ENCODE results near the gene ELL2.
"Not testable (repeated sequence)": the region's sequence is repeated elsewhere in the genome, so short reads cannot be mapped to it uniquely, and the experiment has no call there.

The ELL2 gene

GRCh38 chr5:95927927-95928723, 33.5 kb downstream of the ELL2 start:
- DNase-seq, result no peak

- DNase-seq, result not testable (repeated sequence)
Measured at GRCh38 chr5:95927300-95927699, 34.4 kb downstream of the ELL2 start.

GRCh38 chr5:95925939-95926338, 35.7 kb downstream of the ELL2 start:
- DNase-seq, result no peak

- no peak for DNase-seq
Measured at GRCh38 chr5:95925378-95925744, 36.3 kb downstream of the ELL2 start.

- no peak for DNase-seq
Measured at GRCh38 chr5:95924720-95925377, 36.8 kb downstream of the ELL2 start.

- DNase-seq, result no peak
Measured at GRCh38 chr5:95923918-95924544, 37.6 kb downstream of the ELL2 start.

GRCh38 chr5:95922798-95923197, 38.9 kb downstream of the ELL2 start:
- no peak for DNase-seq

- DNase-seq, result no peak
Measured at GRCh38 chr5:95921501-95921900, 40.1 kb downstream of the ELL2 start.

- no peak for DNase-seq
Measured at GRCh38 chr5:95920822-95921221, 40.8 kb downstream of the ELL2 start.

- DNase-seq, result no peak
Measured at GRCh38 chr5:95919658-95920057, 42.0 kb downstream of the ELL2 start.

GRCh38 chr5:95918421-95919006, 43.1 kb downstream of the ELL2 start:
- no peak for DNase-seq

- DNase-seq, result no peak
Measured at GRCh38 chr5:95917207-95917606, 44.4 kb downstream of the ELL2 start.

GRCh38 chr5:95916687-95917085, 45.0 kb downstream of the ELL2 start:
- no peak for DNase-seq

- DNase-seq, result no peak
Measured at GRCh38 chr5:95915999-95916686, 45.5 kb downstream of the ELL2 start.

- no peak for DNase-seq
Measured at GRCh38 chr5:95913663-95914062, 48.0 kb downstream of the ELL2 start.

GRCh38 chr5:95912029-95912428, 49.6 kb downstream of the ELL2 start:
- no peak for DNase-seq

- no peak for DNase-seq
Measured at GRCh38 chr5:95910521-95910920, 51.1 kb downstream of the ELL2 start.

GRCh38 chr5:95909738-95910137, 51.9 kb downstream of the ELL2 start:
- DNase-seq, result no peak

GRCh38 chr5:95908799-95909198, 52.9 kb downstream of the ELL2 start:
- DNase-seq, result no peak

GRCh38 chr5:95907740-95908706, 53.6 kb downstream of the ELL2 start:
- no peak for DNase-seq

GRCh38 chr5:95907067-95907705, 54.5 kb downstream of the ELL2 start:
- no peak for DNase-seq
